GM19240 (cell line): ENCODE data around the gene ENPP1.
"Not testable (repeated sequence)": the region's sequence is repeated elsewhere in the genome, so short reads cannot be mapped to it uniquely, and the experiment has no call there.

ENCODE experiments used
- DNase-seq: peaks from one replicate; pipeline ENCODE4 v3.0.0; 2011; ENCODE audit warnings: low spot score; ENCODE audit not compliant: insufficient read length

ENPP1 gene

DNA sequence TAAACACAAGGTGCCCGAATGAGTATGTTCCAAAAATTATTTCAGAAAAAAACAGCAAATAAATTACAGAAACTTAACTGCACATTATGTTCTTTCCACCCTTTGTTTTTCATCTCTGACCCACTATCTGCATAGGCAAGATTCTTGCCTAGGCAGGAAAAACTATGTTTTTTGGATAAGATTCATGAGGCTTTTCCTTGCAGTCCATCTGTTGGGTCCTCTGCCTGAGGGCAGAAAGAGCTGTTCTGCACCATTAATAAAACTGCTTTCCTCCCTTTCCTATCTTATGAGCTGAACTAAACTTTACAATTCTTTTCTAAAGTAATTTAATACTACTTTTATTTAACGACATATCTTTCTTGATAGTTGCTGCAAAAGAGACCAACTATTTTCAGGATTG is 21.1 kb downstream of the ENPP1 start:
- DNase-seq = no peak

DNA sequence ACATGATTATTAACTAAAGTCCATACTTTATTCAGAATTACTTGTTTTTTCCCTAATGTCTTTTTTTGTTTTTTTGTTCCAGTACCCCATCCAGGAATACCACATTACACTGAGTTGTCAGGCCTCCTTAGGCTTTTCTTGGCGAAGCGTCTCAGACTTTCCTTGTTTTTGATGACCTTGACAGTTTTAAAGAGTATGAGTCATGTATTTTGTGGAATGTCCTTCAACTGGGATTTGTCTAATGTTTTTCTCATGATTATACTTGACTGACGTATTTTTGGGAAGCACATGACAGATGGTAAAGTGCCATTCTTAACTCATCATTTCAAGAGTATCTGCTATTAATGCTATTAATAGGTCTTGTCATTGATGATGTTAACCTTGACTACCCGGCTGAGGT is 23.6 kb downstream of the ENPP1 start:
- no peak for DNase-seq

- DNase-seq = no peak
These were observed 24.1 kb downstream of the ENPP1 start for GRCh38 chr6:131831886-131832285.

DNA sequence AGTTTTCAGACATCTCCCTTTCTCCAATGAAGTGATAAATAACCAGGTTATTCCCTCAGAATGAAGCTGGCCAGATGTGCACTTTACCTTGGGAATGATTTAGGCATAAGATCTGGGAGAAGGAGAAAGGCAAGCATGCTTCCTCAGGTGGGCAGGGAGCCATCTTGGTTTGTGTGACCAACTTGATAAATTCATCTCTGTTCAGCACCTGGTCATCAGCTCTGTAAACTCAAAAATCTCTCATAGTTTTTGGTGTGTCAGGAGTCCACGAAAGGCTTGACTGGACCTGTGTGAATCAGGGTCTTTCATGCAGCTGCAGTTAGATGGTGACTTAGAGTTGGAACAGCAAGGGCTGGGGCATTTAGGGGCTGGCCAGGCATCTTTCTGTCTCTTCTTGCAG is 24.5 kb downstream of the ENPP1 start:
- no peak for DNase-seq

DNA sequence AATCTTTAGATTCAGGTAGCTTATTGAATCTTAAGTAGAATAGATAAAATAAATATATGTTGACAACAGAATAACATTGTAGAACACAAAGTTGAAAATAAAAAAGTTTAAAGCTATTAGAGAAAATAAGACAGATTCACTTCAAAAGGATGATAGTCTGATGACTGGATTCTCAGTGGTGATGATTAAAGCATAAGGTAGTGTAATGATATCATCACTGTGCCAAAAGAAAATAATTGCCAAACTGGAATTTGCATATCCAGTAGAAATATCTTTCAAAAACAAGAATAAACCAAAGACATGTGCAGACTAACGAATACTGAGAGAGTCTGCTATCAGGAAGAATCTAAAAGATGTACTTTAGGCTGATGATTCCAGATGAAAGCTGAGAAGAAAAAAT is 30.2 kb downstream of the ENPP1 start:
- no peak for DNase-seq

DNA sequence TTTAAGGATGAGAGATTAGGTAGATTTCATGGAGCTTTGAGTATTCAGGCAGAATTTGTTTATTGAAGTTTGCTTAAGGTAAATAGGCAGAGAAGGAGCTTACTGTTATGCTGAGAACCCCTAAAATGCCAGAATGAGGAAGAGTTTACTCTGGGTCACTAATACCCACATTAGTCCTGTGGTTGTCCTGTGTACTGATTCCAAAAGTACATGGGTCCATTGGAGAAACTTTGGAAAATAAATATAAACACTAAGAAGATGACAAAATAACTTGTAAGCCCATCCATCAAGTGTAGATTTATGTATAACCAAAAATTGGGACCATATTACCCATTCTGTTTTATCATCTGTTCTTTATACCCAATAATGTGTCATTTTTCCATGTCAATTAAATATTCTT is 31.6 kb downstream of the ENPP1 start:
- no peak for DNase-seq

- DNase-seq = no peak
These were observed 32.6 kb downstream of the ENPP1 start for GRCh38 chr6:131840441-131840840.

- DNase-seq = no peak
These were observed 33.2 kb downstream of the ENPP1 start for GRCh38 chr6:131840936-131841583.

DNA sequence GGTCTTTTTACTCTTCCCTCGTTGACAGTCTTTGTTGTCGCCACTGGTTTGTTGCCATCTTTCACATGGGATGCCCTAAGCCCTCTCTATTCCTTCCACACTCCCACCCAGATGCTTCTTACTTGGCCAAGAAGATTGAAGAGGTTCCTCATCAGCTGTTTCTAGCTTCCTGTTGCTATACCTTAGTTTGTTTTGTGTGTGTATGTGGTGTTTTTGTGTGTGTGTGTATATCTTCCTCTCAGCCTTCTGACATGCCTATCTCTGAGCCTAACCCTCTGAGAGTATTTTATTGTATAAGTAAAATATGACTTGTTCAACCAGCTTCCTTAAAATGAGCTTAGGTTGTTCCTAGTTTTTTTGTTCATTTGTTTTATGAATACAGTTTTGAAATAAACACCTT is 35.9 kb downstream of the ENPP1 start:
- DNase-seq = no peak

GRCh38 chr6:131844243-131844841 is 36.5 kb downstream of the ENPP1 start:
- DNase-seq = no peak

DNA sequence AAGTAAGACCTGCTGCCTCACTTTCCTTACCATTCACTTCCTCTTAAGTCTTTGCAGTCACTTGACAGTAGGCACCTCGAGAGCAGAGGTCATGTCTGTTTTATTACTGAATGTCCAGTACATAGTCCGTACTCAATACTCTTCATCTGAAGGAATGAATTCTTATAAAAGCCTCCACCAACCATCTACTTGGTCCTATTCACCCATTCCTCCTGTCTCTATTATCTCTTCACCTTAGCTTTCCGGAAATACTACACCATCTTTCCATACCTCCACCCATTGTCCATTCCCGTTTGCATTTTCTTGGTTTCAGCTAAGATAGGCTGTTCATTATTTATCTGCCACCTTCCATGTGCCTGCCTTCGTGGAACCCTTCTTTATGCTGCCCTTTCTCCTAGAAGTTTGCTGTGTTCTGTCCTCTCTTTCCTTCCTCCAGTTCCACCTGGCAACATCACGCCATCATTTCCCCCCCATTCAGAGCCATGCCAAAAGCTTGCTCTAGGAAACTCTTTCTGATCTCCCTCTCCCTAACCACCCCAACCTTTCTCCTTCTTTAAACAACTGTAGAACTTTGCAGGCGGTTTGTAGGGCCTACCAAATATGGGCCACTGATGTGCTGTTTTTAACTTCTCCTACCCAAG is 38.3 kb downstream of the ENPP1 start:
- no peak for DNase-seq

DNA sequence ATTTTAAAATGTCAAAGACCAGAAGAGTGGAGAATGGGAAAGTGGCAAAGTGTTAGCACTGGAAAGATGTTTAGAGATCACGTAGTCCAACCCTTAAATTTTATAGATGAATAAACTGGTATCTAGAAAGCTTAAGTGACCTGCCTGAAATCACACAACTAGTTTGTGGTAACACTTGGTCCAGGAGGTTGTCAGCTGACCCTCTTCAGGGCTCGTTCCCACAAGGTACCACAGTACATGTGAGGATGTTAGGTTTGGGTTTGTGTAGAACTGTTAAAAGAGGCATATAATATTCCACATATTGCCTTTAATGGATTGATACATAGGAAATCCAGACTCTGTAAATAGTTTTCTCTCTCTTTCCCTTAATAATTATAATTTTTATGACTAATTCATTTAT is 39.1 kb downstream of the ENPP1 start:
- no peak for DNase-seq

DNA sequence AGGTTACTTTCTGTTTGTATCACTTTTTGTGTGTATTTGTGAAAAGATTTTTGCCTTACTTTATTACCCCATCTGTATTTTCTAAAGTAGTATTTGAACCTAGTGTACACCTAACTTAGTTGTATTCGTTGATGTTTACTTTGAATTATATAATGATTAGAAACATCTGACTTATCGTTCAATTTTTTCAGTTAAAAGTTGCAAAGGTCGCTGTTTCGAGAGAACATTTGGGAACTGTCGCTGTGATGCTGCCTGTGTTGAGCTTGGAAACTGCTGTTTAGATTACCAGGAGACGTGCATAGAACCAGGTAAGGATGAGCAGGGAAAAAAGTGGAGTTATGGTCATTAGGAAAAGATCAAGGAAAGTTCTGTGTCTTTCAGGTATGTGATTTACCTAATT is 42.0 kb downstream of the ENPP1 start:
- no peak for DNase-seq

GRCh38 chr6:131851049-131851769 is 43.4 kb downstream of the ENPP1 start:
- DNase-seq = no peak

DNA sequence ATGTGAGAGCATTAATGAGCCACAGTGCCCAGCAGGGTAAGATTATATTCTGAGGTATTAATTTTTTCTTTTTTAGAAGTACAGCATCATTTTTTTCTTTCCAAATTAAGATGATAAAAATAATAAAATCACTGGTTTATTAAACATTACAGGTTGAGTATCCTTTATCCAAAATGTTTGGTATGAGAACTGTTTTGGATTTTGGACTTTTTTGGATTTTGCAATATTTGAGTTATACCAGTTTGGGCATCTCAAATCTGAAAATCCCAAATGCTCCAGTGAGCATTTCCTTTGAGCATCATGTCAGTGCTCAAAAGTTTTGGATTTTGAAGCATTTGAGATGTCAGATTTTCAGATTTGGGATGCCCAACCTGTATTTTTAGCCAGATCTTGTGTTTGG is 44.4 kb downstream of the ENPP1 start:
- DNase-seq = no peak

GRCh38 chr6:131854803-131855202 is 47.0 kb downstream of the ENPP1 start:
- no peak for DNase-seq

- DNase-seq = no peak
These were observed 51.1 kb downstream of the ENPP1 start for GRCh38 chr6:131858765-131859415.

- DNase-seq = not testable (repeated sequence)
These were observed 51.8 kb downstream of the ENPP1 start for GRCh38 chr6:131859658-131860057.

DNA sequence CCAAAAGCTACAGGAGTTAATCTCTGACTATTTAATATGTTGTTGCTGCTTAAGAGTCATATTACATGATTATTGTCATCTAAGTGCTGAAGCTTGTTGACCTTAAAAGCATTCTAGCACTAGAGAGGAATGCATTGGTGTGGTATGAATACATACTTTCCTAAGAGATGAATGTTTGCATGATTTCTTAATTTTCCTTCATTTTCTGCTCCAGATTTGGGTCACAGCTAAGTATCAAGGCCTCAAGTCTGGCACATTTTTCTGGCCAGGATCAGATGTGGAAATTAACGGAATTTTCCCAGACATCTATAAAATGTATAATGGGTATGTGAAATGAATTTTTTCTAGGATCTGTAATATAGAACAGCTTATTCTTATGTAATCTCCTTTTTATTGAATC is 53.6 kb downstream of the ENPP1 start:
- no peak for DNase-seq

DNA sequence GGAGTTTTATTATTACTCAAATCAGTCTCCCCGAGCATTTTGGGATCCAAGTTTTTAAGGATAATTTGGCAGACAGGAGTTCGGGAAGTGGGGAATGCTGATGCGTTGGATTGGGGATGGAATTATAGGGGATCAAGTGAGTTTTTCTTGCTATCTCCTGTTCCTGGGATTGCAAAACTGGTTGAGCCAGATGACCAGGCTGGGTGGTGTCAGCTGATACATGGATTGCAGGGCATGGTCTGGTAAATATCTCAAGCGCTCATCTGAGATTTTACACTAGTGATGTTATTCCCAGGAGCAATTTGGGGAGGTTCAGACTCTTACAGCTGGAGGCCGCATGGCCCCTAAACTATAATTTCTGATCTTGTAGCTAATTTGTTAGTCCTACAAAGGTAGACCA is 54.7 kb downstream of the ENPP1 start:
- no peak for DNase-seq

- DNase-seq = no peak
These were observed 59.9 kb downstream of the ENPP1 start for GRCh38 chr6:131867744-131868143.

DNA sequence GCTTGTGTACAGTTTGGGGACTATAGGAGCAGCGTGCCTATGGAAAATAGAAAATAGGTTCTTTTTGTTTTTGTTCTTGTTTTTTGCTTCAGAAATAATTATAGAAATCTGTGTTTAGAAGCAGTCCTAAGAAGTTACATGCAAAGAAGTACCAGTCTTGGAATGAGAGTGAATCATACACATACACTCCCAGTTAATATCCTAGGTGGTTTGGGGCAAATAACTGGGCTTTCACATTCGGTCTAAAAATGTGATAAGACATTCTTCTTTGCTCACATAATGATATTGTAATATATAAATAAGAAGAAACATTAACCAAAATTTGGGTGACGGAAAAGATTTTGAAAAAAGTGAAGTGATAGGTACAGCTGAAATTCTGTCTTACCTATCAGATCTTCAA is 61.0 kb downstream of the ENPP1 start:
- DNase-seq = no peak
